H1 (cell line): ENCODE data around the gene POLR1D.

ENCODE experiments used
- ASH2L ChIP-seq: fragments of 200-600, 300-600 bp; sonication (generic); IDR thresholded peaks from one replicate; pipeline ENCODE4 v1.7.1; 2017; ENCODE audit warnings: low read length
- CTCF ChIP-seq, 3 experiments: IDR thresholded peaks; 1 replicate in 2 of 3; 2 replicates in 1 of 3; pipeline versions ENCODE4 v1.5.1 to v1.6.1; 2011; ENCODE audit warnings: low read length in 3 of 3, mild to moderate bottlenecking in 3 of 3, inconsistent platforms in 2 of 3, low read depth in 1 of 3, moderate library complexity in 1 of 3; ENCODE audit not compliant: insufficient read depth in 1 of 3; ENCODE audit errors: control extremely low read depth in 1 of 3
- NANOG ChIP-seq: IDR thresholded peaks from 2 replicates; pipeline ENCODE4 v1.6.1; 2011; ENCODE audit warnings: low read length, low read depth, mild to moderate bottlenecking, inconsistent platforms; ENCODE audit not compliant: insufficient read depth, poor library complexity, severe bottlenecking
- POLR2A ChIP-seq, 2 experiments: IDR thresholded peaks; 1 replicate in 1 of 2; 2 replicates in 1 of 2; pipeline ENCODE4 v1.6.1; 2011; ENCODE audit warnings: low read depth in 2 of 2, low read length in 2 of 2, mild to moderate bottlenecking in 2 of 2; ENCODE audit errors: control extremely low read depth in 1 of 2
- POLR2AphosphoS5 ChIP-seq: IDR thresholded peaks from 2 replicates; pipeline ENCODE4 v1.6.1; 2011; ENCODE audit warnings: low read depth, low read length
- USF2 ChIP-seq: IDR thresholded peaks from 2 replicates; pipeline ENCODE4 v1.6.1; 2011; ENCODE audit warnings: low read length, improper control_type of control experiment

DNA sequence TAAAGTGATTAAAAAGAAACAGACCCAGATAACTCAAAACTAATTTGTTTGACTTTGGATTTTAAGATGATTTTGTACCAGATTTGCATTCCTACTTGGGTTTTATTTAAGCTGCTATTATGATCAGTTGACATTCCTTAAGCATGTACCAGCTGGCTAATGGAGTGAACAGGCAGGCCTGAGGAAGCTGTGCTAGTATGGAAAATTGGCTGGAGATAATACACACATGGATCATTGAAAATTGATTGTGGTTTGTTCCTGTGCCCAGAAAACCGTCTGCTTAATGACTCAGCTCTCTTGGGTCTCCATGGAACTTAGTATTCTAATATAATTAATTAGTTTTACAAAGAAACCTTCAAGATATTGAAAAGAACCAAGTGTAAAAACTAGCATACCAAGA, 22.6 kb downstream of the POLR1D start:
- TF ChIP-seq POLR2A (IDR thresholded peaks at IDR 0.05; ENCODE audit: control extremely low read depth in 1 of 2, low read depth in 2 of 2, low read length in 2 of 2), result no peak
- no peak for TF ChIP-seq CTCF (IDR thresholded peaks at IDR 0.05; ENCODE audit: control extremely low read depth in 1 of 3, insufficient read depth in 1 of 3, low read depth in 1 of 3, low read length in 3 of 3)
- no peak for TF ChIP-seq USF2
- TF ChIP-seq ASH2L, result no peak
- no peak for TF ChIP-seq NANOG
- TF ChIP-seq POLR2AphosphoS5, result no peak
